CD4-positive, alpha-beta T cell treated with Interleukin-1 beta for 1 hour (primary cell): ENCODE data around the gene RHOXF1.
"Not testable (repeated sequence)": the region's sequence is repeated elsewhere in the genome, so short reads cannot be mapped to it uniquely, and the experiment has no call there.

Source experiments
- DNase-seq, 2 donors: peaks; one replicate each; pipeline ENCODE4 v3.0.0-alpha.2; 2020 to 2022

Gene RHOXF1

GRCh38 chrX:120077590-120077989, 38.1 kb downstream of the RHOXF1 start, which contains the start of gene RHOXF2B:
Gene RHOXF2B, minus strand, starts transcription at chrX:120077690. Its CDS starts 138 bp downstream, at chrX:120077552.
- not testable (repeated sequence) for DNase-seq

- DNase-seq = not testable (repeated sequence)
Observed at GRCh38 chrX:120066169-120066568, 49.5 kb downstream of the RHOXF1 start.
